H1 (cell line): Measurements from ENCODE around the gene NEFH.

ENCODE experiments used
- ATF2 ChIP-seq: IDR thresholded peaks from 2 replicates; pipeline ENCODE4 v1.6.1; 2012; ENCODE audit warnings: low read length, inconsistent platforms
- CEBPB ChIP-seq: IDR thresholded peaks from 2 replicates; pipeline ENCODE4 v1.6.1; 2012; ENCODE audit warnings: low read depth, low read length
- CREB1 ChIP-seq: IDR thresholded peaks from 2 replicates; pipeline ENCODE4 v1.6.1; 2012; ENCODE audit warnings: inconsistent platforms
- CTCF ChIP-seq, 3 experiments: IDR thresholded peaks; 1 replicate in 2 of 3; 2 replicates in 1 of 3; pipeline versions ENCODE4 v1.5.1 to v1.6.1; 2011; ENCODE audit warnings: low read length in 3 of 3, mild to moderate bottlenecking in 3 of 3, inconsistent platforms in 2 of 3, low read depth in 1 of 3, moderate library complexity in 1 of 3; ENCODE audit not compliant: insufficient read depth in 1 of 3; ENCODE audit errors: control extremely low read depth in 1 of 3
- EGR1 ChIP-seq: IDR thresholded peaks from 2 replicates; pipeline ENCODE4 v1.6.1; 2011; ENCODE audit warnings: low read depth, low read length, borderline replicate concordance
- JUND ChIP-seq: IDR thresholded peaks from 2 replicates; pipeline ENCODE4 v1.6.1; 2011; ENCODE audit warnings: mild to moderate bottlenecking, improper control_type of control experiment, low read length
- POLR2A ChIP-seq, 2 experiments: IDR thresholded peaks; 1 replicate in 1 of 2; 2 replicates in 1 of 2; pipeline ENCODE4 v1.6.1; 2011; ENCODE audit warnings: low read depth in 2 of 2, low read length in 2 of 2, mild to moderate bottlenecking in 2 of 2; ENCODE audit errors: control extremely low read depth in 1 of 2
- POLR2AphosphoS5 ChIP-seq: IDR thresholded peaks from 2 replicates; pipeline ENCODE4 v1.6.1; 2011; ENCODE audit warnings: low read depth, low read length
- RAD21 ChIP-seq, 2 experiments: IDR thresholded peaks in 1 of 2; conservative IDR thresholded peaks in 1 of 2; 2 replicates each; pipeline ENCODE4 v1.6.1; 2011; ENCODE audit warnings: low read depth in 2 of 2, low read length in 2 of 2, improper control_type of control experiment in 1 of 2, inconsistent platforms in 1 of 2, mild to moderate bottlenecking in 1 of 2, moderate library complexity in 1 of 2
- RFX5 ChIP-seq: IDR thresholded peaks from 2 replicates; pipeline ENCODE4 v1.6.1; 2011; ENCODE audit warnings: low read depth, low read length, improper control_type of control experiment, borderline replicate concordance
- RXRA ChIP-seq: IDR thresholded peaks from 2 replicates; pipeline ENCODE4 v1.6.1; 2011; ENCODE audit warnings: low read depth, mild to moderate bottlenecking, low read length, moderate library complexity; ENCODE audit not compliant: insufficient read depth
- SIN3A ChIP-seq, 2 experiments: IDR thresholded peaks in 1 of 2; conservative IDR thresholded peaks in 1 of 2; 2 replicates each; pipeline ENCODE4 v1.6.1; 2011 to 2012; ENCODE audit warnings: low read length in 2 of 2, improper control_type of control experiment in 1 of 2, low read depth in 1 of 2, mild to moderate bottlenecking in 1 of 2
- SP4 ChIP-seq: IDR thresholded peaks from 2 replicates; pipeline ENCODE4 v1.6.1; 2012; ENCODE audit warnings: low read length, inconsistent platforms
- SRF ChIP-seq: IDR thresholded peaks from 2 replicates; pipeline ENCODE4 v1.6.1; 2011; ENCODE audit warnings: mild to moderate bottlenecking, low read depth, low read length, moderate library complexity

- TF ChIP-seq SP4 (no peak), POLR2AphosphoS5 (no peak), POLR2A (IDR thresholded peaks at IDR 0.05; ENCODE audit: control extremely low read depth in 1 of 2, low read depth in 2 of 2, low read length in 2 of 2) (no peak), SIN3A (conservative IDR thresholded peaks at IDR 0.05 in 1 of 2, IDR thresholded peaks at IDR 0.05 in 1 of 2; ENCODE audit: low read depth in 1 of 2, low read length in 2 of 2) (no peak), EGR1 (no peak), CREB1 (no peak), CEBPB (no peak), CTCF (IDR thresholded peaks at IDR 0.05; ENCODE audit: control extremely low read depth in 1 of 3, insufficient read depth in 1 of 3, low read depth in 1 of 3, low read length in 3 of 3) (no peak), ATF2 (no peak), RXRA (no peak), RFX5 (no peak), SRF (no peak), JUND (no peak), RAD21 (IDR thresholded peaks at IDR 0.05 in 1 of 2, conservative IDR thresholded peaks at IDR 0.05 in 1 of 2; ENCODE audit: low read depth in 2 of 2, low read length in 2 of 2) (no peak)
Observed at GRCh38 chr22:29487426-29487986, 7.5 kb downstream of the NEFH start.
